ENCODE measurements around the gene ZMYND12.
A peak's percentile ranks its signal among the peaks of the same experiment; 100 is the strongest.

Gene ZMYND12

DNA sequence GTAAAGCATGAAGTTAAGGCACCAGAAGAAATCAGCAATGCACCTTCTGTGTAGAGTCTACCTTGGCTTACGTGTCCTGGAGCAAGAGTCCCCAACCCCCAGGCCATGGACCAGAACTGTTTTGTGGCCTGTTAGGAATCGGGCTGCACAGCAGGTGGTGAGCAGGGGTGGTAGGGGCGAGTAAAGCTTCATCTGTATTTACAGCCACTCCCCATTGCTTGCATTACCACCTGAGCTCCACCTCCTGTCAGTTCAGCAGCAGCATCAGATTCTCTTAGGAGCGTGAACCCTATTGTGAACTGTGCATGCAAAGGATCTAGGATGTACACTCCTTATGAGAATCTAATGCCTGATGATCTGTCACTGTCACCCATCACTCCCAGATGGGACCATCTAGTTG is 21.5 kb downstream of the ZMYND12 start:
- DNase-seq, result no peak

DNA sequence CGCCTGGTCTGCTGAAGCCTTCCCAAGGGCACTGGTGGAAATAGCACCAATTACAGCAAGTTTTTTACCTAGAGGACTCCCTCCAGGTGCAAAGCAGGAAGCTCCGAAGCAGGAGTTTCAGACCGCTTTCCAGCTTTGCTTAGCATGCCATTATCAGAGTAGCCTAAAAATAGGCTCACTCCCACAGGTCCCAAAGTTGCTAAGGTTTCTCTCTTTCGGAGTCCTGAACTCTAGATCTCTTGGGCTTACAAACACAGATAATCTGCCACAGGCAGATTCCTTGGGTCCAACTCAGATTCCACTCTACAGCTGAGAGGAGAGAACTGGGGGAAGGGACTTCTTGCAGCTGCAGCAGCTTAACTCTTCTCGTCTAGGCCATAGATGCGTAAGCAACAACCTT is 22.5 kb downstream of the ZMYND12 start:
- DNase-seq, result no peak

DNA sequence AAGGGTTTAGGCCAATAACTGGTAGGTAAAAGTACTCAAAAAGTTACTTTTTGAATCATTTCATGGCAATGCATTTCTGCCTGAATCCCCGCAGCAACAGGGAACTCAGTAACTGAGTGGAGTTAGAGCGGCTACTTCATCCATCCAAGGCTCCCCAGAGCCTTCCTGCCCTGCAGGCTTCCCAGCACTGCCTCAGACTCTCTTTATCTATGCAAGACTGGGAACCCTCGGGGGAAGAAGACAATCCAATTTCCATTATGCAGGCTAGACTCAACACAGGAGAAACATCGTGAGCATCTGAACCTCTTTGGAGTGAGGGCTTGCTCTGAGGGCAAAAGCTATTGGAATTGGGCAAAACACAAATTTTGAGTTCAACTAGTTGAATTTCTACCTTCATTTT is 23.1 kb downstream of the ZMYND12 start:
- DNase-seq, result no peak

- no peak for DNase-seq
Measured at GRCh38 chr1:42431514-42431913, 24.3 kb downstream of the ZMYND12 start.

- DNase-seq, result no peak
Measured at GRCh38 chr1:42430286-42431135, 25.3 kb downstream of the ZMYND12 start.

- no peak for DNase-seq
Measured at GRCh38 chr1:42429603-42430002, 26.2 kb downstream of the ZMYND12 start.

- no peak for DNase-seq
Measured at GRCh38 chr1:42427240-42427639, 28.6 kb downstream of the ZMYND12 start.

GRCh38 chr1:42424201-42424600 is 31.6 kb downstream of the ZMYND12 start:
- no peak for DNase-seq

DNA sequence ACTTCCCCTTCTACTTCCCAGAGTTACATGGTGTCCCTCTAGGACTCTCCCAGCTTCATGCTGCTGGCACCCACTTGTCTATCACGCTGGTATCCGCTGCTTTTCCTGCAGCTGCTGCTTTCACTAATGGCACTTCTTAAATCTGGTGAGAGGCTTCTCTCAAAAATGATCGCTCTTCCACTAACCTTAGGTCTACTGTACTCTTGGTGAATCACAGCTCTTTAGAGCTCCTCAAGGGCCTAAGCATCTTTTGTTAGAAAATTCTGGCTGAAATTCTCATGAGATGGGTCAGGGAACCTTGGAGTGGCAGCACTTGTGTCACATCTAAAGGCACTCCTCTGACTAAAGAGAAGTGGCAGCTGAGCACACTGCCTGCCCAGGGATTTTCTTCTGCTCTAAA is 32.1 kb downstream of the ZMYND12 start:
- no peak for DNase-seq

GRCh38 chr1:42422737-42423136 is 33.1 kb downstream of the ZMYND12 start:
- DNase-seq, result peak; percentile 53

DNA sequence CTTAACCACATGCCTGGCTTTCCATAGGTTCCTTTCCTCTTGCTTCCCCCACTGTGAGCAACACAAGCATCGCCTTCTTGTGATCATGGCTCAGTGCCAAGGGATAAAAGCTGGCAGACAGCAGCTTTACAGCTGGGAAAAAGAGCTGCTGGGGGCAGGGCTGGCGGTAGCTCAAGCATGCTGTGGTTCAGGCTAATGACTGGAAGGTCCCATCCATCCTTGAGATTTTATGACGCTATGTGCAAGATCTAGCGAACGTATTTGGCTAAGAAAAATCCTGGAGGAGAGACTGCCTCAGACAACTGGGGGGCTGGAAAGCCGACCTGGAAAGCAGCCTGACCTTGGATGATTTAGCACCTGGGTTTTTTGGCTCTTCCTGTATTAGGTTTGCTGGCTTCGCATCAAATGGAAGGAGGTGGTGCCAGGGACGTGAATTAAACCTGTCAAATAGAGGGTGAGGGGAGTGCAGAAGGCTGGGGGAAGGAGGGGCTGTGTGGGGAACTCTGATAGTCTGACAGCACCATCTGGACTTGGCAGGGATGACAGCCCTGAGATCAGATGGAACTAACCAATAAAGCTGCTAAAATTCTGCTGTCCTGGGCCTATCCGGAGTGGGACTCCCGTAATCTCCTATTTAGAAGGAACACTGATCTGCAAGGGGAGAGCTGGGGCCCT is 34.8 kb downstream of the ZMYND12 start:
- DNase-seq, result peak; percentile 97

DNA sequence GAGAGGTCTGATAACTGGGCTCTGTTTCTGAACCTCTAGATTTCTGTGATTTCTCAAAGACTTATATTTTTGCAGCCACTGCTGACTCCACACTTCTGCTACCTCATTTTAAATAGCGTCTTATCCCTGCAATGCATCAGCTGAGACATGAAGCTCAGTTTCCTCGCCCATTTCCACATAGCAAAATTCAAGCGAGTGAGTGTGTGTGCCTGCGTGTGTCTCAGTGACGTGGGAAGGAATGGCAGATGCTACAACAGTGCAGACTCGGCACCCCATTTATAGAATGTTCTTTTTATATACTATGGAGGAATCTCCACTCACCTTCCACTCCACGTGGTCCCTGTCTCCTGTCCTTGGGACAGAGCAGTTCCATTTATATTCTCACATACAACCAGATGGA is 35.7 kb downstream of the ZMYND12 start:
- no peak for DNase-seq

DNA sequence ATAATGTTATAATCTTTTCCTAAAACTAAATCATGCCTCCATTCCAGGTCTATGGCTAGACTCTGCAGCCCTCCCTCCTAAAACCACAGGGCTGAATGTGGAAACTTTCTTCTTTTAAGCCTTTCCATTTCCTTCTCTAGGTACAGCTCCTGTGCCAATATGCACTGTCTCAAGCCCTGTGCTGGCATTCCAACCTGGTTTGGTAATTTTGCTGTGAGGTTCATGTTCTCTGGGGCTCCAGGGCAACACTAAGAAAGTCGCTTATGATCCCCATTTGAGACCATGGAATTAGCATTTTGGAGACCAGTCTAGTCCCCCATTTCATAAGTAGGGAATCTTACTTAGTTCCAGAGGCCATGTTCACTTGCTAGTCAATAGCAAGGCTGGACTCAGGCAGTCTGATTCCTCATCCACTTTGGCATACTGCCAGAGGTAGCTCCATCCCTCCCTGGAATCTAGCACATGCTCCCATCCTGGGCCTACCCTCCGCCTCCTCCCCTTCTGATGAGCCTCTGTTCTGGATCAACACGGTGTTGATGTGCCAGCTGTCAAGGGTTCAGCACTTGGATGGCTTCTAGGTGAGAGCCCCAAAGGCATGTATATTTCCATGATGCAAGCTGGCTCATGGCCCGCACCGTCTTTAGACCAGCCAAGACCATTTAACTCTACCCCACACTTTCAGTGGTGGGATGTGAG is 36.5 kb downstream of the ZMYND12 start:
- no peak for DNase-seq

DNA sequence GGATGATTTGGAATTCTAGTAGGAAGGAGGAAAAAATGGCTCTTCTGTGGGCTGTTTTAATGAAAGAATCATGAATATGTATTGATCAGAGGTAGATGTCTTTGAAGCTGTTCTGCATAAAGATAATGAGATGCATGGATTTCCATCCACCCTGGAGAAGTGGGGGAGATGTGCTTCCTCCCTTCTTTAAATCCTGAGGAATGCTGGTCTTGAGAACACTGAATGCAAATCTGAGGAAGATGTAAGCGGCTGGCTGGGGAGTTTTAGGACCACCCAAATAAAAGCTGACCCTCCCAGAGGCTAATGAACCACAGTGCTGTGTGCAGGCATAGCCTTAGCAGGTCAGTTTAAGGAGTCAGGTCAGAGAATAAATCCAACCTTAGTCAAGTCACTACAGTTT is 37.3 kb downstream of the ZMYND12 start:
- no peak for DNase-seq

DNA sequence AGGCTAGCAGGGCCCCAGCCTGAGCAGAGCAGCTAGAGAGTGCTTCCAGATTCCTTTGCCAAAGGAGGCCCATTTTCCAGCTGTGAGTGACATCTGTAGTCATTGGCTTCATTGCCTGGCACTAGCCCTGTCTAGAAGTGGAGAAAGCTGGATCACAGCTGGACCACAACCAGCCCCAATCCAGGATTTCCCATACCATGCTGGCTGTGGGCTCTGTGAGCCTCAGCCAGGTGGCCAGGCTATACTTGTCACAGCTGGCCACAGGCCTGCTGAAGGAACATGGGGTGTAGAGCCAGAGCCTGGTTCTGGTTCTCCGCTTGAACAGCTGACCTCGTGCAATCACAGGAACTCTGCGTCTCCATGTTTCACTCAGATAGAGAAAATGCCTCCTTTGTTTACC is 38.7 kb downstream of the ZMYND12 start:
- DNase-seq, result no peak

DNA sequence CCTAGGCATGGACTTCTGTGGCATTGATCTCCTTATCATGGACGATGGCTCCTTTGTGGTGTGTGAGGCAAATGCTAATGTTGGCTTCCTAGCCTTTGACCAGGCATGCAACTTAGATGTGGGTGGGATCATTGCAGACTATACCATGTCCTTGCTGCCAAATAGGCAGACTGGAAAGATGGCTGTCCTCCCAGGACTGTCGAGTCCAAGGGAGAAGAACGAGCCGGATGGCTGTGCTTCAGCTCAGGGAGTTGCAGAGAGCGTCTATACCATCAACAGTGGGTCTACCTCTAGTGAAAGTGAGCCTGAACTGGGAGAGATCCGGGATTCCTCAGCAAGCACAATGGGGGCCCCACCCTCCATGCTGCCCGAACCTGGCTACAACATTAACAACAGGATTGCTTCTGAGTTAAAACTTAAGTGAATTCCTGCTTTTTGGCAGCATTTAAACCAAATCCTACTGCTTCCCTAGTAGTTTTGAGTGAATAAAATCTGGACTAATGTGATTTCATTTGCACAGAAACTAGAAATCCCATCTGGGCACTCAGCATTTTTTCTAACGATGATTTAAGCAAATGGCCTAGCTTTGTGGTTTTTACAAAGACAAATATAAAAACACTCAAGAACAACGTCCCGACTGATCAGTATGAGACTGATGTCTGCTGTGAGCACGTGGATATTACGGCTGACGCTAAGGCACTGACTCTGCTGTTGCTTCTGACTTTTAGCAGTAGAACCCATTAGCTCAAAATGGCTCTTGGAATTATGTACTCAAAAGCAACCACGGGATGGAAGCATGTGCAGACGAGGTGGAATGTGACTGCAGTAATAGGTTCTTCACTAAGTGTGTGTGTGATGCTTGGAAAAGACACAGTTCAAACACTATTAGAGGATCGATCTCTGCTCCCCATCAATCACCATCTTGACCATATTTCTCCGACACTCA is 41.0 kb downstream of the ZMYND12 start:
- no peak for DNase-seq

GRCh38 chr1:42403880-42404400 is 51.9 kb downstream of the ZMYND12 start:
- no peak for DNase-seq

GRCh38 chr1:42399315-42400100 is 56.3 kb downstream of the ZMYND12 start:
- no peak for DNase-seq

GRCh38 chr1:42392967-42393848 is 62.6 kb downstream of the ZMYND12 start:
- no peak for DNase-seq

- no peak for DNase-seq
Measured at GRCh38 chr1:42392255-42392654, 63.6 kb downstream of the ZMYND12 start.

GRCh38 chr1:42386051-42386450 is 69.8 kb downstream of the ZMYND12 start:
- no peak for DNase-seq
